HCT116 (cell line): ENCODE data around the gene CCDC15. TPM values are rescaled to one million over a fixed set of nuclear protein-coding genes. Genes with fewer than 3 reads are reported as not detected.

Source experiments
- ATAC-seq: fragments of 200-7000 bp; cut with Tn5 transposase; 2 replicates; pipeline ENCODE4 v1.9.1; 2020; ENCODE audit warnings: mild to moderate bottlenecking, moderate library complexity
- BruUV-seq: library from RNA; stranded (reverse); fragments of 400-500 nt; replicated peaks from 2 replicates; lab custom pipeline; 2021; lab: Mats Ljungman, UMichigan
- CTCF ChIA-PET: fragments of 300-600 bp; sonication (Branson Sonifier 250); formaldehyde crosslinking; loops from one replicate; lab custom pipeline; 2021; ENCODE audit warnings: antibody characterized with exemption; lab: Charles Lee
- POLR2A ChIA-PET: fragments of 300-600, 350-600 bp; sonication (Branson Sonifier 250); formaldehyde crosslinking; loops from one replicate; lab custom pipeline; 2021; ENCODE audit warnings: antibody characterized with exemption; lab: Charles Lee
- RAD21 ChIA-PET, 2 experiments: fragments of 300-600 bp; sonication (Branson Sonifier 250); formaldehyde crosslinking; loops; one replicate each; lab custom pipeline; 2023; ENCODE audit warnings: low total read pairs in 2 of 2; ENCODE audit not compliant: uncharacterized antibody in 2 of 2, unreplicated experiment in 2 of 2, low non-redundant PET in 1 of 2; lab: Charles Lee
- DNase-seq: peaks from one replicate; pipeline ENCODE4 v3.0.0-alpha.2; 2010; ENCODE audit warnings: low read depth, low spot score
- H2AFZ ChIP-seq: fragments of 200-600 bp; shearing (Covaris generic), sonication (generic); 2 replicates; pipeline ENCODE4 v1.6.1; 2017; ENCODE audit warnings: low read depth, mixed run types, mixed read lengths, antibody characterized with exemption, low read length; ENCODE audit not compliant: poor library complexity, severe bottlenecking
- H3K27ac ChIP-seq: 2 replicates; pipeline ENCODE4 v1.5.1; 2012; ENCODE audit warnings: low read depth, low read length
- H3K27me3 ChIP-seq: fragments of 200-600 bp; sonication (generic); 2 replicates; pipeline ENCODE4 v1.6.1; 2016; ENCODE audit warnings: mixed run types, low read length, mixed read lengths; ENCODE audit not compliant: insufficient read depth
- H3K36me3 ChIP-seq, 2 experiments: fragments of 200-500 bp in 1 of 2; fragments of 200-600 bp in 1 of 2; sonication (Bioruptor generic) in 1 of 2; sonication (generic) in 1 of 2; 2 replicates each; pipeline versions ENCODE4 v1.5.1 to v1.6.1; 2014 to 2016; ENCODE audit warnings: low read length in 2 of 2, inconsistent platforms in 1 of 2, mixed read lengths in 1 of 2, mixed run types in 1 of 2; ENCODE audit not compliant: insufficient read depth in 2 of 2, control insufficient read depth in 1 of 2
- H3K4me1 ChIP-seq, 2 experiments: fragments of 200-600 bp in 1 of 2; sonication (generic) in 1 of 2; 2 replicates each; pipeline versions ENCODE4 v1.5.1 to v1.6.1; 2012 to 2017; ENCODE audit warnings: low read length in 2 of 2, inconsistent platforms in 1 of 2, mild to moderate bottlenecking in 1 of 2, mixed read lengths in 1 of 2, mixed run types in 1 of 2, moderate library complexity in 1 of 2; ENCODE audit not compliant: insufficient read depth in 2 of 2, control insufficient read depth in 1 of 2
- H3K4me2 ChIP-seq: fragments of 200-600 bp; sonication (generic); 2 replicates; pipeline ENCODE4 v1.6.1; 2017; ENCODE audit warnings: mixed run types, low read length, mixed read lengths
- H3K4me3 ChIP-seq, 2 experiments: fragments of 200-600 bp in 1 of 2; sonication (generic) in 1 of 2; replicated peaks in 1 of 2; 2 replicates each; pipeline ENCODE4 v1.5.1; 2011 to 2016; ENCODE audit warnings: low read length in 2 of 2, control low read depth in 1 of 2, low read depth in 1 of 2, mild to moderate bottlenecking in 1 of 2, mixed read lengths in 1 of 2, mixed run types in 1 of 2
- H3K79me2 ChIP-seq: fragments of 200-600 bp; sonication (generic); 2 replicates; pipeline ENCODE4 v1.6.1; 2017; ENCODE audit warnings: mild to moderate bottlenecking, mixed run types, low read length, moderate library complexity, mixed read lengths; ENCODE audit not compliant: insufficient read depth
- H3K9ac ChIP-seq: fragments of 200-600 bp; sonication (generic); 2 replicates; pipeline ENCODE4 v1.6.1; 2016; ENCODE audit warnings: low read length, mixed read lengths
- H3K9me2 ChIP-seq: fragments of 200-600 bp; sonication (generic), shearing (Covaris generic); 2 replicates; pipeline ENCODE4 v1.6.1; 2017; ENCODE audit warnings: mixed run types, mild to moderate bottlenecking, moderate library complexity; ENCODE audit not compliant: insufficient read depth
- H3K9me3 ChIP-seq, 2 experiments: fragments of 200-500 bp in 1 of 2; fragments of 200-600 bp in 1 of 2; sonication (Bioruptor generic) in 1 of 2; sonication (generic) in 1 of 2; 2 replicates each; pipeline ENCODE4 v1.6.1; 2014 to 2017; ENCODE audit warnings: low read length in 2 of 2, mixed read lengths in 2 of 2, inconsistent platforms in 1 of 2, low read depth in 1 of 2, mild to moderate bottlenecking in 1 of 2, mixed run types in 1 of 2, moderate library complexity in 1 of 2; ENCODE audit not compliant: control insufficient read depth in 1 of 2, insufficient read depth in 1 of 2
- H4K20me1 ChIP-seq: fragments of 200-600 bp; sonication (generic), shearing (Covaris generic); 2 replicates; pipeline ENCODE4 v1.6.1; 2017; ENCODE audit warnings: mixed run types, mild to moderate bottlenecking, moderate library complexity; ENCODE audit not compliant: insufficient read depth
- CBX3 ChIP-seq: IDR thresholded peaks from 2 replicates; pipeline ENCODE4 v1.6.1; 2012; ENCODE audit warnings: low read depth
- CEBPB ChIP-seq: IDR thresholded peaks from 2 replicates; pipeline ENCODE4 v1.6.1; 2012; ENCODE audit warnings: low read depth
- CTCF ChIP-seq, 3 experiments: fragments of 200-600 bp in 1 of 3; sonication (generic) in 1 of 3; IDR thresholded peaks in 2 of 3; conservative IDR thresholded peaks in 1 of 3; 2 replicates each; pipeline ENCODE4 v1.5.1; 2012 to 2017; ENCODE audit warnings: low read depth in 2 of 3, low read length in 2 of 3, antibody characterized with exemption in 1 of 3, borderline replicate concordance in 1 of 3, control low read depth in 1 of 3, mild to moderate bottlenecking in 1 of 3, mixed read lengths in 1 of 3, mixed run types in 1 of 3, moderate library complexity in 1 of 3; ENCODE audit not compliant: insufficient read depth in 1 of 3
- ELF1 ChIP-seq: IDR thresholded peaks from 2 replicates; pipeline ENCODE4 v1.6.1; 2012; ENCODE audit warnings: low read depth, borderline replicate concordance
- EZH2 ChIP-seq: fragments of 200-600 bp; sonication (generic); IDR thresholded peaks from 2 replicates; pipeline ENCODE4 v1.6.1; 2017; ENCODE audit warnings: antibody characterized with exemption, mixed run types
- EZH2phosphoT487 ChIP-seq: fragments of 200-600 bp; IDR thresholded peaks from 2 replicates; pipeline ENCODE4 v1.6.1; 2018; ENCODE audit warnings: antibody characterized with exemption, borderline replicate concordance
- FOSL1 ChIP-seq: IDR thresholded peaks from 2 replicates; pipeline ENCODE4 v1.6.1; 2012; ENCODE audit warnings: low read depth
- JUND ChIP-seq: IDR thresholded peaks from 2 replicates; pipeline ENCODE4 v1.6.1; 2012
- RAD21 ChIP-seq: IDR thresholded peaks from 2 replicates; pipeline ENCODE4 v1.6.1; 2012; ENCODE audit warnings: low read depth, mild to moderate bottlenecking
- REST ChIP-seq: IDR thresholded peaks from 2 replicates; pipeline ENCODE4 v1.6.1; 2012; ENCODE audit warnings: low read depth
- SIN3A ChIP-seq: IDR thresholded peaks from 2 replicates; pipeline ENCODE4 v1.6.1; 2012; ENCODE audit warnings: low read depth
- SRF ChIP-seq: IDR thresholded peaks from 2 replicates; pipeline ENCODE4 v1.6.1; 2012; ENCODE audit warnings: low read depth
- YY1 ChIP-seq: IDR thresholded peaks from 2 replicates; pipeline ENCODE4 v1.6.1; 2011; ENCODE audit warnings: low read length, low read depth, moderate library complexity, mild to moderate bottlenecking; ENCODE audit not compliant: insufficient replicate concordance; ENCODE audit errors: extremely low read depth
- ZFX ChIP-seq: fragments of 450-650 bp; IDR thresholded peaks from 2 replicates; pipeline ENCODE4 v1.6.1; 2017
- ZNF274 ChIP-seq: fragments of 200-500 bp; sonication (Bioruptor generic); IDR thresholded peaks from 2 replicates; pipeline ENCODE4 v1.6.1; 2014; ENCODE audit warnings: mild to moderate bottlenecking, low read depth, low read length, inconsistent platforms
- intact Hi-C: fragments of 100-400 bp; cut with micrococcal nuclease; formaldehyde crosslinking; loops from 2 replicates; pipeline ENCODE4 v1.10.0; 2022
- total RNA-seq: library from RNA; stranded (reverse); gene quantifications from one replicate; pipeline ENCODE4 v1.2.1, GENCODE V29; 2021; ENCODE audit not compliant: unreplicated experiment

The CCDC15 gene
- total RNA-seq, 1 experiment from 2014 or later, result 2.4 TPM

GRCh38 chr11:124971810-124972209, 17.8 kb downstream of the CCDC15 start:
- no TSS peak for BruUV-seq
- CTCF ChIA-PET, result interaction anchor here (1.0 to 1.3 kb wide), 3 partner anchors 120 to 170 kb away, joined by 4 to 8 read pairs (median 4); no protein-coding TSS in a partner anchor

More at GRCh38 chr11:124971810-124972209, 17.8 kb downstream of the CCDC15 start:
- TF ChIP-seq EZH2phosphoT487 (no peak), ELF1 (no peak), CEBPB (no peak), SIN3A (no peak), CBX3 (no peak), CTCF (IDR thresholded peaks at IDR 0.05 in 2 of 3, conservative IDR thresholded peaks at IDR 0.05 in 1 of 3; ENCODE audit: borderline replicate concordance in 1 of 3, insufficient read depth in 1 of 3, low read depth in 2 of 3, low read length in 2 of 3) (no peak), JUND (no peak), FOSL1 (no peak), REST (no peak), SRF (no peak), ZNF274 (no peak), ZFX (no peak), RAD21 (no peak), YY1 (no peak), EZH2 (no peak)
- DNase-seq (no peak), ATAC-seq (no peak)
- Histone ChIP-seq H3K36me3 (no peaks in the 10 kb centered on the region), H3K79me2 (no peaks in the 10 kb centered on the region), H3K27ac (no peak overlapping the region), H2AFZ (no peak overlapping the region), H3K4me1 (no peaks in the 10 kb centered on the region), H3K4me3 (no peak overlapping the region), H3K9me3 (no peaks in the 10 kb centered on the region), H3K4me2 (no peak overlapping the region), H4K20me1 (no peaks in the 10 kb centered on the region; the same call in 1 of the 2 replicates), H3K27me3 (no peaks in the 10 kb centered on the region), H3K9ac (no peak overlapping the region), H3K9me2 (no peaks in the 10 kb centered on the region)
- intact Hi-C loops, result no loop called here
- ChIA-PET POLR2A (no interaction called here), RAD21 (interaction anchor here in 1 of 2 experiments (1.3 to 1.9 kb wide), 2 partner anchors 111 to 119 kb away, joined by 5 read pairs; no protein-coding TSS in a partner anchor)
